GM12878 (cell line): ENCODE data around the gene ZCCHC4. TPM values are rescaled to one million over a fixed set of nuclear protein-coding genes. Genes with fewer than 3 reads are reported as not detected.

Experiments used
- ATAC-seq: fragments of 200-7000 bp; cut with Tn5 transposase; 3 replicates; pipeline ENCODE4 v1.9.1; 2020; ENCODE audit warnings: mild to moderate bottlenecking, moderate library complexity
- BruUV-seq: library from RNA; stranded (reverse); fragments of 400-500 nt; replicated peaks from 2 replicates; lab custom pipeline; 2021; lab: Mats Ljungman, UMichigan
- CTCF ChIA-PET: fragments of 300-600 bp; sonication (Branson Sonifier 250); formaldehyde crosslinking; extraction: SDS; loops from one replicate; lab custom pipeline; 2021; ENCODE audit warnings: inconsistent platforms; lab: Yijun Ruan, JAX
- POLR2A ChIA-PET: fragments of 350-600 bp; formaldehyde crosslinking; extraction: SDS; loops from one replicate; lab custom pipeline; 2021; ENCODE audit warnings: inconsistent platforms; lab: Charles Lee
- RAD21 ChIA-PET: fragments of 300-600 bp; sonication (Branson Sonifier 250); formaldehyde crosslinking; loops from one replicate; lab custom pipeline; 2023; ENCODE audit warnings: antibody characterized with exemption; ENCODE audit not compliant: unreplicated experiment; lab: Charles Lee
- SMC1A ChIA-PET: fragments of 300-600 bp; sonication (Branson Sonifier 250); formaldehyde crosslinking; loops from one replicate; lab custom pipeline; 2023; ENCODE audit not compliant: unreplicated experiment, uncharacterized antibody; lab: Charles Lee
- DNase-seq: peaks from one replicate; pipeline ENCODE4 v3.0.0-alpha.2; 2011; ENCODE audit warnings: low read depth, low spot score
- FAIRE-seq: peaks from 3 replicates; lab custom pipeline; 2011; peaks lifted over from hg19 to GRCh38; lab: Jason Lieb, UNC
- H2AFZ ChIP-seq: 2 replicates; pipeline ENCODE4 v1.6.0; 2011; ENCODE audit warnings: low read depth, low read length, control low read depth; ENCODE audit not compliant: control insufficient read depth
- H3K27ac ChIP-seq: 2 replicates; pipeline ENCODE4 v1.5.1; 2011; ENCODE audit warnings: control low read depth; ENCODE audit not compliant: control insufficient read depth, insufficient read depth
- H3K27me3 ChIP-seq, 2 experiments: replicated peaks in 1 of 2; 2 replicates each; pipeline versions ENCODE4 v1.6.0 to v1.6.1; 2011; ENCODE audit warnings: low read length in 1 of 2; ENCODE audit not compliant: control insufficient read depth in 2 of 2, insufficient read depth in 2 of 2
- H3K36me3 ChIP-seq, 2 experiments: 2 replicates each; pipeline ENCODE4 v1.5.1; 2011; ENCODE audit warnings: low read length in 1 of 2; ENCODE audit not compliant: control insufficient read depth in 2 of 2, insufficient read depth in 2 of 2
- H3K4me1 ChIP-seq: 2 replicates; pipeline ENCODE4 v1.6.1; 2011; ENCODE audit warnings: mild to moderate bottlenecking, low read length, moderate library complexity, mixed read lengths; ENCODE audit not compliant: control insufficient read depth, insufficient read depth
- H3K4me2 ChIP-seq: 2 replicates; pipeline ENCODE4 v1.6.0; 2011; ENCODE audit warnings: control low read depth; ENCODE audit not compliant: control insufficient read depth, insufficient read depth
- H3K4me3 ChIP-seq: fragments of 200-600 bp; sonication (generic); 2 replicates; pipeline ENCODE4 v1.5.1; 2016
- H3K79me2 ChIP-seq: 2 replicates; pipeline ENCODE4 v1.6.0; 2011; ENCODE audit warnings: low read length; ENCODE audit not compliant: control insufficient read depth, insufficient read depth
- H3K9ac ChIP-seq: 2 replicates; pipeline ENCODE4 v1.8.0; 2011; ENCODE audit warnings: low read length, control low read depth, mixed read lengths; ENCODE audit not compliant: control insufficient read depth, insufficient read depth
- H3K9me3 ChIP-seq: replicated peaks from 3 replicates; pipeline ENCODE4 v1.5.1; 2011; ENCODE audit warnings: mild to moderate bottlenecking, low read length; ENCODE audit not compliant: control insufficient read depth, insufficient read depth
- H4K20me1 ChIP-seq: 2 replicates; pipeline ENCODE4 v1.6.0; 2011; ENCODE audit not compliant: control insufficient read depth, insufficient read depth
- CBFB ChIP-seq: IDR thresholded peaks from 2 replicates; pipeline ENCODE4 v1.6.1; 2016; ENCODE audit warnings: antibody characterized with exemption, low read depth
- CBX5 ChIP-seq: sonication (generic); IDR thresholded peaks from 2 replicates; pipeline ENCODE4 v1.6.1; 2016; ENCODE audit warnings: low read depth, moderate library complexity, mild to moderate bottlenecking, inconsistent platforms
- CHD1 ChIP-seq: IDR thresholded peaks from 2 replicates; pipeline ENCODE4 v1.6.1; 2012; ENCODE audit warnings: low read depth, low read length, improper control_type of control experiment
- CREB1 ChIP-seq: IDR thresholded peaks from 2 replicates; pipeline ENCODE4 v1.6.1; 2012; ENCODE audit warnings: low read depth, mild to moderate bottlenecking, inconsistent platforms
- JUND ChIP-seq: IDR thresholded peaks from 2 replicates; pipeline ENCODE4 v1.6.1; 2012; ENCODE audit warnings: low read depth, mild to moderate bottlenecking, low read length, improper control_type of control experiment, moderate library complexity
- SPI1 ChIP-seq: IDR thresholded peaks from 2 replicates; pipeline ENCODE4 v1.6.1; 2011; ENCODE audit warnings: low read depth, mild to moderate bottlenecking, low read length, moderate library complexity, borderline replicate concordance; ENCODE audit not compliant: insufficient read depth
- SRF ChIP-seq, 2 experiments: IDR thresholded peaks; 2 replicates each; pipeline ENCODE4 v1.6.1; 2011; ENCODE audit warnings: low read depth in 2 of 2, low read length in 2 of 2, mild to moderate bottlenecking in 1 of 2, moderate library complexity in 1 of 2
- ZNF384 ChIP-seq: IDR thresholded peaks from 2 replicates; pipeline ENCODE4 v1.6.1; 2012; ENCODE audit warnings: low read depth, mild to moderate bottlenecking, low read length, improper control_type of control experiment, borderline replicate concordance
- ZNF622 ChIP-seq: fragments of 450-650 bp; IDR thresholded peaks from 2 replicates; pipeline ENCODE4 v1.6.1; 2017; ENCODE audit warnings: mild to moderate bottlenecking, inconsistent platforms
- WGBS: methylation state at CpG from one replicate; pipeline ENCODE4 v1.1.6; 2016; ENCODE audit warnings: low lambda C conversion rate; ENCODE audit not compliant: insufficient replicate concordance, insufficient coverage; ENCODE audit errors: missing lambda C conversion rate; 5-methylcytosine and 5-hydroxymethylcytosine counted together
- in situ Hi-C: fragments of 300-500 bp; cut with MboI; formaldehyde crosslinking; loops from 9 replicates; pipeline ENCODE4 v1.14.3; 2018; ENCODE audit warnings: mixed read lengths
- intact Hi-C: fragments of 100-400 bp; cut with micrococcal nuclease; formaldehyde crosslinking; loops from one replicate; pipeline ENCODE4 v1.14.2; 2022; ENCODE audit not compliant: unreplicated experiment
- polyA plus RNA-seq, 11 experiments: library from polyadenylated mRNA; depleted of rRNA in 4 of 11; unstranded in 6 of 11; stranded (reverse) in 5 of 11; fragments of >200 nt; fragmentation: Nextera tagmentation in 4 of 11; fragmentation: Illumina TruSeq in 1 of 11; extraction: Ambion mirVana in 4 of 11; extraction: Trizol in 1 of 11; gene quantifications; 1 replicate in 1 of 11; 2 replicates in 10 of 11; pipeline versions ENCODE4 v1.2.1 to v1.2.3, GENCODE V29; 2011 to 2016; ENCODE audit warnings: inconsistent platforms in 2 of 11, missing spikeins in 2 of 11, low read depth in 1 of 11
- total RNA-seq, 4 experiments: library from RNA; depleted of rRNA in 3 of 4; stranded (reverse); fragments of >200 nt in 3 of 4; fragmentation: Illumina TruSeq in 1 of 4; extraction: Trizol in 1 of 4; gene quantifications; 2 replicates each; pipeline versions ENCODE4 v1.2.1 to v1.2.3, GENCODE V29; 2013 to 2021
- TF ChIP-seq, protein P1 (sequence below): IDR thresholded peaks from 2 replicates; pipeline ENCODE4 v1.6.1; 2011; ENCODE audit warnings: mild to moderate bottlenecking, low read depth, low read length, moderate library complexity; ENCODE audit not compliant: insufficient replicate concordance
- TF ChIP-seq, protein P2 (sequence below): fragments of 450-650 bp; IDR thresholded peaks from 2 replicates; pipeline ENCODE4 v1.6.1; 2018; ENCODE audit warnings: mild to moderate bottlenecking, low read depth, moderate library complexity; ENCODE audit not compliant: partially characterized antibody

The ZCCHC4 gene
- total and polyA plus RNA-seq, 10 of the 15 experiments (the other 5 are each of a cell fraction or from before 2014, with no cell fraction given): 3.2 to 17.7 (median 12.7) TPM

DNA sequence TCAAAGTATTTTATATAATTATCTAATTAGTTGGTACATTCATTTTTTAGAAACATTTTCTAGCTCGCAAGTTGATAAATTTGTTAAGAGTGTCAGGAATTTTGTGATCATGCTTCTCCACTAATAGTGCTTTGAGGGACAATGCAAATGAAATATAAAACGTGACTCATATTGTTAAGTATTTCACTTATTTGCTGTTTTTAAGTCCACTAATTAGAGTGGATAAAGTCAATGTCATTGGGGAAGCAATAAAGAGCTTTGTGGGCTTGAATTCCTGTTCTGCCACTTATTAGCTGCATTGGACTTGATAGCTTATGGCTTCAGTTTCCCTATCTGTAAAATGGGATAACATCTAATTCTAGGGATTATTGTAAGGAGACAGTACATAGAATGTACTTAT lies 38.0 kb downstream of the ZCCHC4 start:
- H4K20me1 ChIP-seq: no peaks in the 10 kb centered on the region
- no peaks in the 10 kb centered on the region for H3K9me3 ChIP-seq
- SMC1A ChIA-PET: interaction anchor here (1.0 to 1.8 kb wide), 3 partner anchors 13 to 17 kb away, joined by 3 to 8 read pairs (median 5); no protein-coding TSS in a partner anchor
- H3K9ac ChIP-seq: no peak overlapping the region
- H3K79me2 ChIP-seq: no peaks in the 10 kb centered on the region
- no peak overlapping the region for H3K4me3 ChIP-seq
- BruUV-seq: no TSS peak
- POLR2A ChIA-PET: interaction anchor here (0.8 kb wide), 1 partner anchor 26 kb away, joined by 3 read pairs; the partner anchor contains the start of gene ANAPC4
- H2AFZ ChIP-seq: no peak overlapping the region
- RAD21 ChIA-PET: interaction anchor here (1.0 to 1.2 kb wide), 2 partner anchors 38 to 67 kb away, joined by 3 read pairs; no protein-coding TSS in a partner anchor
- ATAC-seq (no peak), DNase-seq (no peak), FAIRE-seq (no peak)
- H3K4me2 ChIP-seq: no peak overlapping the region
- in situ Hi-C loops: loop anchor here (25.0 kb wide), 1 partner anchor 163 kb away; no protein-coding TSS in a partner anchor
- CTCF ChIA-PET: interaction anchor here (1.2 to 2.4 kb wide), 4 partner anchors 17 to 170 kb away, joined by 3 to 18 read pairs (median 10); partner anchors contain the start of gene ZCCHC4
- 63% methylated on average over 2 of the region's 2 CpGs for WGBS
- H3K27ac ChIP-seq: no peak overlapping the region
- H3K36me3 ChIP-seq: no peaks in the 10 kb centered on the region; a peak in 1 of 4 replicates
- no peaks in the 10 kb centered on the region for H3K27me3 ChIP-seq
- intact Hi-C loops: no loop called here
- TF ChIP-seq CBX5: no peak
- TF ChIP-seq, protein P1, sequence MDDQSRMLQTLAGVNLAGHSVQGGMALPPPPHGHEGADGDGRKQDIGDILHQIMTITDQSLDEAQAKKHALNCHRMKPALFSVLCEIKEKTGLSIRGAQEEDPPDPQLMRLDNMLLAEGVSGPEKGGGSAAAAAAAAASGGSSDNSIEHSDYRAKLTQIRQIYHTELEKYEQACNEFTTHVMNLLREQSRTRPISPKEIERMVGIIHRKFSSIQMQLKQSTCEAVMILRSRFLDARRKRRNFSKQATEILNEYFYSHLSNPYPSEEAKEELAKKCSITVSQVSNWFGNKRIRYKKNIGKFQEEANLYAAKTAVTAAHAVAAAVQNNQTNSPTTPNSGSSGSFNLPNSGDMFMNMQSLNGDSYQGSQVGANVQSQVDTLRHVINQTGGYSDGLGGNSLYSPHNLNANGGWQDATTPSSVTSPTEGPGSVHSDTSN: no peak
- H3K4me1 ChIP-seq: no peaks in the 10 kb centered on the region

DNA sequence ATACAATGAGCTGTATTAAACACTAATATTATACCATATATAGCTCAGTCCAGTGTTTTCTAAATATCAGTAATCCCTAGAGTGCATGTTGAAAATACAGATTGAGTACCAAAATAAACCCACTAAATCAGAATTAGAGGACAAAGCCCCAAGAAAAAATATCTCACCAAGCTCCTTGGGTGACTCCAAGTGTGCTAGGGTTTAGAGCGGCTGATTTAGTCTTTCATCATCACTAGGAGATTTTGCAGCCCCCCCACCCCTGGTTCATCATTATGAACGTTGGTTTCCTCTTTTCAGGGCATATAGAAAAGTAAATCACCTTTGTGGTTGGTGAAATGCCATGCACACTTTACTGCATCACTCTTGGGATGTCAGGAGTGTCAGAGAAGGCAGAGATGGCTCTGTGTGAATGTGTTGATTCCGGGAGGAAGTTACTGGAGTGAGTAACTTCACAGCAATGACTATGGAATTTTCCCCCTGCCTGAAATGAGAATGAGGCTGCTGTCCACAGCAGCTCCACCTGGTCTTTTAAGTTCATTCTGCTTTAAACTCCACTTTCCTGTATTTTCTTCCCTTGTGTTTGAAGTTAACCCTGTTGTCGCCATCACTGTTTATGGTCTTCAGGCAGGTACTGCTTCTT lies 39.3 kb downstream of the ZCCHC4 start:
- FAIRE-seq: no peak
- ChIA-PET CTCF (interaction anchor here (1.5 to 2.4 kb wide), 3 partner anchors 16 to 172 kb away, joined by 5 to 18 read pairs (median 15); partner anchors contain the start of gene ZCCHC4), SMC1A (interaction anchor here (1.6 to 1.8 kb wide), 2 partner anchors 15 kb away, joined by 5 to 8 read pairs; no protein-coding TSS in a partner anchor), RAD21 (interaction anchor here (0.6 kb wide), 1 partner anchor 16 kb away, joined by 3 read pairs; no protein-coding TSS in a partner anchor)
- intact Hi-C loops: no loop called here
- Histone ChIP-seq H3K4me3 (no peak overlapping the region), H3K4me2 (no peak overlapping the region), H3K9ac (no peak overlapping the region)
- TF ChIP-seq JUND: no peak
- TF ChIP-seq, protein P2, sequence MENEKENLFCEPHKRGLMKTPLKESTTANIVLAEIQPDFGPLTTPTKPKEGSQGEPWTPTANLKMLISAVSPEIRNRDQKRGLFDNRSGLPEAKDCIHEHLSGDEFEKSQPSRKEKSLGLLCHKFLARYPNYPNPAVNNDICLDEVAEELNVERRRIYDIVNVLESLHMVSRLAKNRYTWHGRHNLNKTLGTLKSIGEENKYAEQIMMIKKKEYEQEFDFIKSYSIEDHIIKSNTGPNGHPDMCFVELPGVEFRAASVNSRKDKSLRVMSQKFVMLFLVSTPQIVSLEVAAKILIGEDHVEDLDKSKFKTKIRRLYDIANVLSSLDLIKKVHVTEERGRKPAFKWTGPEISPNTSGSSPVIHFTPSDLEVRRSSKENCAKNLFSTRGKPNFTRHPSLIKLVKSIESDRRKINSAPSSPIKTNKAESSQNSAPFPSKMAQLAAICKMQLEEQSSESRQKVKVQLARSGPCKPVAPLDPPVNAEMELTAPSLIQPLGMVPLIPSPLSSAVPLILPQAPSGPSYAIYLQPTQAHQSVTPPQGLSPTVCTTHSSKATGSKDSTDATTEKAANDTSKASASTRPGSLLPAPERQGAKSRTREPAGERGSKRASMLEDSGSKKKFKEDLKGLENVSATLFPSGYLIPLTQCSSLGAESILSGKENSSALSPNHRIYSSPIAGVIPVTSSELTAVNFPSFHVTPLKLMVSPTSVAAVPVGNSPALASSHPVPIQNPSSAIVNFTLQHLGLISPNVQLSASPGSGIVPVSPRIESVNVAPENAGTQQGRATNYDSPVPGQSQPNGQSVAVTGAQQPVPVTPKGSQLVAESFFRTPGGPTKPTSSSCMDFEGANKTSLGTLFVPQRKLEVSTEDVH: no peak
- no peak for TF ChIP-seq SPI1
- TF ChIP-seq CBFB: no peak
- no peak for TF ChIP-seq ZNF384
- TF ChIP-seq CHD1: no peak
- no peak for TF ChIP-seq ZNF622
- no peak for TF ChIP-seq CREB1
- no peak for TF ChIP-seq SRF (IDR thresholded peaks at IDR 0.05; ENCODE audit: low read depth in 2 of 2, low read length in 2 of 2)
- TF ChIP-seq, all 136 proteins: peak for 0
- H3K27ac ChIP-seq: no peak overlapping the region
- in situ Hi-C loops: loop anchor here (25.0 kb wide), 1 partner anchor 165 kb away; no protein-coding TSS in a partner anchor
- H4K20me1 ChIP-seq: no peaks in the 10 kb centered on the region
- ATAC-seq (no peak), DNase-seq (no peak)
- no peaks in the 10 kb centered on the region for H3K27me3 ChIP-seq
- H3K79me2 ChIP-seq: no peaks in the 10 kb centered on the region
- no TSS peak for BruUV-seq
- no peaks in the 10 kb centered on the region for H3K36me3 ChIP-seq
- WGBS: 75% methylated on average over 4 of the region's 4 CpGs
- H3K9me3 ChIP-seq: no peaks in the 10 kb centered on the region
- no peak overlapping the region for H2AFZ ChIP-seq
- no peaks in the 10 kb centered on the region for H3K4me1 ChIP-seq
- POLR2A ChIA-PET: interaction anchor here (0.6 to 0.7 kb wide), 2 partner anchors 28 to 42 kb away, joined by 4 read pairs; no protein-coding TSS in a partner anchor
